CD14-positive monocyte (primary cell): Measurements from ENCODE around the gene ZC3HAV1L. TPM values are rescaled to one million over a fixed set of nuclear protein-coding genes. Genes with fewer than 3 reads are reported as not detected.

Experiments used
- DNase-seq, 3 donors: peaks; one replicate each; pipeline ENCODE4 v3.0.0-alpha.2; 2011 to 2022
- H2AFZ ChIP-seq: 2 replicates; pipeline ENCODE4 v1.6.0; 2012; ENCODE audit warnings: mild to moderate bottlenecking, low read depth, low read length, inconsistent platforms; ENCODE audit not compliant: insufficient read depth, poor library complexity, severe bottlenecking
- H3K27ac ChIP-seq, 2 donors: 1 replicate in 1 of 2; 2 replicates in 1 of 2; pipeline ENCODE4 v1.5.1; 2012 to 2013; ENCODE audit warnings: low read length in 2 of 2, control low read depth in 1 of 2, inconsistent platforms in 1 of 2, low read depth in 1 of 2, mild to moderate bottlenecking in 1 of 2
- H3K27me3 ChIP-seq, 2 donors: one replicate each; pipeline versions ENCODE4 v1.6.0 to v1.6.1; 2011 to 2013; ENCODE audit warnings: low read length in 2 of 2; ENCODE audit not compliant: control insufficient read depth in 2 of 2, insufficient read depth in 2 of 2
- H3K36me3 ChIP-seq, 2 donors: replicated peaks in 1 of 2; 1 replicate in 1 of 2; 2 replicates in 1 of 2; pipeline versions ENCODE4 v1.5.1 to v1.6.1; 2012 to 2013; ENCODE audit warnings: low read length in 2 of 2, control low read depth in 1 of 2, inconsistent platforms in 1 of 2, mild to moderate bottlenecking in 1 of 2; ENCODE audit not compliant: insufficient read depth in 2 of 2, control insufficient read depth in 1 of 2
- H3K4me1 ChIP-seq, 2 donors: 1 replicate in 1 of 2; 2 replicates in 1 of 2; pipeline versions ENCODE4 v1.5.1 to v1.6.1; 2012 to 2013; ENCODE audit warnings: low read length in 2 of 2, control low read depth in 1 of 2, inconsistent platforms in 1 of 2, mild to moderate bottlenecking in 1 of 2, moderate library complexity in 1 of 2; ENCODE audit not compliant: insufficient read depth in 2 of 2, control insufficient read depth in 1 of 2
- H3K4me2 ChIP-seq: replicated peaks from 2 replicates; pipeline ENCODE3; 2012; ENCODE audit warnings: low read length, moderate library complexity, mild to moderate bottlenecking; ENCODE audit not compliant: poor library complexity, severe bottlenecking; ENCODE audit errors: extremely low read depth
- H3K4me3 ChIP-seq, 3 experiments: fragments of 200-600 bp in 1 of 3; sonication (generic) in 1 of 3; replicated peaks in 1 of 3; 1 replicate in 2 of 3; 2 replicates in 1 of 3; pipeline ENCODE4 v1.5.1; 2011 to 2013; ENCODE audit warnings: low read length in 3 of 3, mild to moderate bottlenecking in 3 of 3, control low read depth in 2 of 3, low read depth in 2 of 3, inconsistent platforms in 1 of 3, moderate library complexity in 1 of 3
- H3K79me2 ChIP-seq: 2 replicates; pipeline ENCODE4 v1.6.0; 2012; ENCODE audit warnings: mild to moderate bottlenecking, control low read depth, inconsistent platforms, low read length, moderate library complexity; ENCODE audit not compliant: insufficient read depth
- H3K9ac ChIP-seq: 2 replicates; pipeline ENCODE4 v1.6.0; 2017; ENCODE audit warnings: low read length, mild to moderate bottlenecking; ENCODE audit not compliant: insufficient read depth, poor library complexity, severe bottlenecking
- H3K9me3 ChIP-seq, 2 donors: replicated peaks in 1 of 2; 1 replicate in 1 of 2; 2 replicates in 1 of 2; pipeline versions ENCODE4 v1.5.1 to v1.6.1; 2012 to 2013; ENCODE audit warnings: low read length in 2 of 2, control low read depth in 1 of 2; ENCODE audit not compliant: control insufficient read depth in 1 of 2, insufficient read depth in 1 of 2
- H4K20me1 ChIP-seq: 2 replicates; pipeline ENCODE4 v1.6.0; 2012; ENCODE audit warnings: mild to moderate bottlenecking, low read length, control low read depth, moderate library complexity; ENCODE audit not compliant: insufficient read depth
- H3K27ac Mint-ChIP-seq, 7 donors: one replicate each; pipeline ENCODE4 v1.8.0; 2020; ENCODE audit warnings: mild to moderate bottlenecking in 7 of 7, mixed read lengths in 7 of 7, moderate library complexity in 6 of 7, inconsistent platforms in 2 of 7
- H3K27me3 Mint-ChIP-seq, 3 donors: one replicate each; pipeline ENCODE4 v1.8.0; 2021 to 2022; ENCODE audit warnings: low read depth in 3 of 3, mild to moderate bottlenecking in 3 of 3, mixed read lengths in 3 of 3, moderate library complexity in 3 of 3, inconsistent platforms in 1 of 3
- H3K36me3 Mint-ChIP-seq, 2 donors: one replicate each; pipeline ENCODE4 v1.8.0; 2020; ENCODE audit warnings: mixed read lengths in 2 of 2, inconsistent platforms in 1 of 2, mild to moderate bottlenecking in 1 of 2
- H3K4me1 Mint-ChIP-seq: one replicate; pipeline ENCODE4 v1.8.0; 2020; ENCODE audit warnings: mild to moderate bottlenecking, mixed read lengths
- H3K4me3 Mint-ChIP-seq, 2 donors: one replicate each; pipeline ENCODE4 v1.8.0; 2020; ENCODE audit warnings: mild to moderate bottlenecking in 2 of 2, mixed read lengths in 2 of 2, moderate library complexity in 1 of 2
- H3K9me3 Mint-ChIP-seq, 7 donors: one replicate each; pipeline ENCODE4 v1.8.0; 2020 to 2022; ENCODE audit warnings: mixed read lengths in 7 of 7, mild to moderate bottlenecking in 6 of 7, moderate library complexity in 6 of 7, inconsistent platforms in 2 of 7
- CTCF ChIP-seq: fragments of 200-600 bp; IDR thresholded peaks from one replicate; pipeline ENCODE4 v1.8.0; 2022; ENCODE audit warnings: antibody characterized with exemption, mild to moderate bottlenecking
- WGBS: methylation state at CpG from one replicate; pipeline ENCODE4 v1.1.5; 2013; ENCODE audit warnings: missing lambda C conversion rate; ENCODE audit not compliant: insufficient coverage; 5-methylcytosine and 5-hydroxymethylcytosine counted together
- intact Hi-C, 2 donors: fragments of 100-400 bp; cut with micrococcal nuclease; formaldehyde crosslinking; loops; one replicate each; pipeline versions ENCODE4 v1.15.0 to v1.15.1; 2023
- polyA plus RNA-seq, 3 donors: library from polyadenylated mRNA; depleted of rRNA in 1 of 3; unstranded in 2 of 3; stranded (reverse) in 1 of 3; fragments of 300-500 nt in 2 of 3; fragments of >200 nt in 1 of 3; fragmentation: Illumina TruSeq in 2 of 3; gene quantifications; 1 replicate in 2 of 3; 2 replicates in 1 of 3; pipeline ENCODE4 v1.2.3, GENCODE V29; 2012 to 2021

The ZC3HAV1L gene
- polyA plus RNA-seq, 3 donors = 0.10 TPM; not detected in 2

GRCh38 chr7:139044813-139045794 is 9.3 kb upstream of the ZC3HAV1L start:
- Histone ChIP-seq H3K9ac (no peak overlapping the region), H3K27ac (peak overlapping the region in 1 of 2 donors; percentile 45), H4K20me1 (peaks cover 25% of the 10 kb centered on the region), H3K9me3 (no peaks in the 10 kb centered on the region), H3K4me1 (peaks cover 0 to 8% of the 10 kb centered on the region in 2 donors), H3K36me3 (peaks cover 45 to 61% of the 10 kb centered on the region in 2 donors), H3K27me3 (no peaks in the 10 kb centered on the region), H2AFZ (no peak overlapping the region), H3K4me3 (no peak overlapping the region), H3K4me2 (no peak overlapping the region), H3K79me2 (no peaks in the 10 kb centered on the region)
- no peak for TF ChIP-seq CTCF
- intact Hi-C loops = no loop called here
- DNase-seq = peak in 1 of 3 donors; percentile 22
- peak overlapping the region; percentile 43 to 88 (median 77) for H3K27ac Mint-ChIP-seq
- peaks cover 29% of the 10 kb centered on the region for H3K4me1 Mint-ChIP-seq
- 0% methylated on average over 1 of the region's 5 CpGs for WGBS
- peaks cover 0 to 3% (median 3%) of the 10 kb centered on the region in 3 donors for H3K27me3 Mint-ChIP-seq
- H3K4me3 Mint-ChIP-seq = peak overlapping the region; percentile 42 to 49
- H3K9me3 Mint-ChIP-seq = no peaks in the 10 kb centered on the region
- H3K36me3 Mint-ChIP-seq = peaks cover 53 to 62% of the 10 kb centered on the region in 2 donors

GRCh38 chr7:139043823-139044812 is 8.3 kb upstream of the ZC3HAV1L start:
- peak overlapping the region in 1 of 2 donors; percentile 45 for H3K27ac ChIP-seq
- H3K27me3 Mint-ChIP-seq = peaks cover 3 to 7% (median 3%) of the 10 kb centered on the region in 3 donors
- peaks cover 0 to 8% of the 10 kb centered on the region in 2 donors for H3K4me1 ChIP-seq
- H3K9me3 ChIP-seq = no peaks in the 10 kb centered on the region
- H3K79me2 ChIP-seq = no peaks in the 10 kb centered on the region
- TF ChIP-seq CTCF = no peak
- H4K20me1 ChIP-seq = peaks cover 25% of the 10 kb centered on the region
- no peak overlapping the region for H3K4me3 ChIP-seq
- intact Hi-C loops = no loop called here
- H3K4me2 ChIP-seq = no peak overlapping the region
- peaks cover 36 to 51% of the 10 kb centered on the region in 2 donors for H3K36me3 ChIP-seq
- H3K36me3 Mint-ChIP-seq = peaks cover 43 to 52% of the 10 kb centered on the region in 2 donors
- no peak overlapping the region for H3K9ac ChIP-seq
- peaks cover 29% of the 10 kb centered on the region for H3K4me1 Mint-ChIP-seq
- DNase-seq = no peak
- H3K27ac Mint-ChIP-seq = peak overlapping the region in 3 of 7 donors; percentile 52 to 66 (median 55)
- 68% methylated on average over 4 of the region's 14 CpGs for WGBS
- H3K27me3 ChIP-seq = no peaks in the 10 kb centered on the region
- no peak overlapping the region for H2AFZ ChIP-seq
- no peak overlapping the region for H3K4me3 Mint-ChIP-seq
- peaks cover 0 to 2% (median 0%) of the 10 kb centered on the region in 7 donors for H3K9me3 Mint-ChIP-seq
